Activated CD8-positive, alpha-beta T cell treated with anti-CD3 and anti-CD28 coated beads, Interleukin-2, amount 10 ng/mL, durations not matched to agents 7 days and 5 days (primary cell): ENCODE measurements around the gene ZBTB40. TPM values are rescaled to one million over a fixed set of nuclear protein-coding genes. Genes with fewer than 3 reads are reported as not detected.

Experiments used
- ATAC-seq: fragments of 150-1000 bp; cut with Tn5 transposase; one replicate; pipeline ENCODE4 v1.10.0; 2021; ENCODE audit warnings: moderate library complexity
- CTCF ChIA-PET: fragments of 350-600 bp; sonication (Branson Sonifier 250); formaldehyde crosslinking; loops from one replicate; lab custom pipeline; 2021; ENCODE audit warnings: antibody characterized with exemption; lab: Charles Lee
- POLR2A ChIA-PET: fragments of 350-600 bp; sonication (Branson Sonifier 250); formaldehyde crosslinking; loops from one replicate; lab custom pipeline; 2021; ENCODE audit warnings: antibody characterized with exemption; lab: Charles Lee
- DNase-seq: peaks from one replicate; pipeline ENCODE4 v3.0.0-alpha.2; 2020
- H3K27ac Mint-ChIP-seq: one replicate; pipeline ENCODE4 v1.8.0; 2021; ENCODE audit warnings: mild to moderate bottlenecking, mixed read lengths
- H3K27me3 Mint-ChIP-seq: one replicate; pipeline ENCODE4 v1.8.0; 2021; ENCODE audit warnings: low read depth, mixed read lengths
- H3K36me3 Mint-ChIP-seq: one replicate; pipeline ENCODE4 v1.8.0; 2021; ENCODE audit warnings: low read depth, mixed read lengths
- H3K4me1 Mint-ChIP-seq: one replicate; pipeline ENCODE4 v1.8.0; 2021; ENCODE audit warnings: low read depth, mixed read lengths
- H3K4me3 Mint-ChIP-seq: one replicate; pipeline ENCODE4 v1.8.0; 2021; ENCODE audit warnings: mild to moderate bottlenecking, mixed read lengths
- H3K9me3 Mint-ChIP-seq: one replicate; pipeline ENCODE4 v1.8.0; 2022; ENCODE audit warnings: mixed read lengths; ENCODE audit not compliant: insufficient read depth
- total RNA-seq, 2 experiments: library from RNA; stranded (reverse); gene quantifications; one replicate each; pipeline ENCODE4 v1.2.3, GENCODE V29; 2021

Gene ZBTB40
- total RNA-seq, 2 experiments from 2014 or later, result 14.8 TPM

DNA sequence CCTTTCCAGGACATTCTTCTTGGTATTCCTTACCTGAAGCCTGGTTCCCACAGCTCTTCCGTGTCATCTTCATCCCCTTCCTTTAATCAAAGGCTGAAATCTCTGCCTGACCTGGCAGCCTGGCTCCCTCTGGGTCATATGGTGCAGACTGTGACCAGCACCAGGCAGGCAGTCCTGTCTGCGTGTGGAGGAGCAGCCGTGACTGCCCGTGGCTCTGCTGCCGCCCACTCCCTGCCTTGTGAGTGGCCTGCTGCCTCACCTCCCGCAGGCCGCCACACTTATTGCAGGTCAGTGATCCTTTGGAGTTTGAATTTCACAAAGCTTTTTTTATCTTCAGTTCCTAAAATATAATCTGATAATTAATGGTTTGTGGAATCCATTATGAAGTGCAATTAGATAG, 75.5 kb downstream of the ZBTB40 start:
- H3K27me3 Mint-ChIP-seq, result no peaks in the 10 kb centered on the region
- CTCF ChIA-PET, result interaction anchor here (0.7 kb wide), 1 partner anchor 421 kb away, joined by 3 read pairs; no protein-coding TSS in a partner anchor
- no peaks in the 10 kb centered on the region for H3K4me1 Mint-ChIP-seq

GRCh38 chr1:22527555-22528296, 76.1 kb downstream of the ZBTB40 start:
- POLR2A ChIA-PET, result no interaction called here

More for the DNA sequence above, 75.5 kb downstream of the ZBTB40 start:
- no peaks in the 10 kb centered on the region for H3K9me3 Mint-ChIP-seq
- H3K27ac Mint-ChIP-seq, result no peak overlapping the region
- ATAC-seq (no peak), DNase-seq (no peak)
- POLR2A ChIA-PET, result interaction anchor here (1.2 kb wide), 1 partner anchor 11 kb away, joined by 4 read pairs; no protein-coding TSS in a partner anchor
- H3K4me3 Mint-ChIP-seq, result no peak overlapping the region
- H3K36me3 Mint-ChIP-seq, result peaks cover 9% of the 10 kb centered on the region

GRCh38 chr1:22528451-22528850, 76.8 kb downstream of the ZBTB40 start:
- H3K9me3 Mint-ChIP-seq, result no peaks in the 10 kb centered on the region
- ATAC-seq, result no peak
- DNase-seq, result no peak
- no peak overlapping the region for H3K27ac Mint-ChIP-seq
- POLR2A ChIA-PET, result no interaction called here
- CTCF ChIA-PET, result no interaction called here
- no peaks in the 10 kb centered on the region for H3K4me1 Mint-ChIP-seq
- H3K36me3 Mint-ChIP-seq, result peaks cover 5% of the 10 kb centered on the region
- H3K4me3 Mint-ChIP-seq, result no peak overlapping the region
- no peaks in the 10 kb centered on the region for H3K27me3 Mint-ChIP-seq

More at GRCh38 chr1:22527555-22528296, 76.1 kb downstream of the ZBTB40 start:
- H3K27ac Mint-ChIP-seq, result no peak overlapping the region
- DNase-seq (no peak), ATAC-seq (no peak)
- no peaks in the 10 kb centered on the region for H3K4me1 Mint-ChIP-seq
- no peak overlapping the region for H3K4me3 Mint-ChIP-seq
- no peaks in the 10 kb centered on the region for H3K9me3 Mint-ChIP-seq
- CTCF ChIA-PET, result interaction anchor here (0.7 kb wide), 1 partner anchor 422 kb away, joined by 3 read pairs; no protein-coding TSS in a partner anchor
- no peaks in the 10 kb centered on the region for H3K27me3 Mint-ChIP-seq
- H3K36me3 Mint-ChIP-seq, result peaks cover 5% of the 10 kb centered on the region

DNA sequence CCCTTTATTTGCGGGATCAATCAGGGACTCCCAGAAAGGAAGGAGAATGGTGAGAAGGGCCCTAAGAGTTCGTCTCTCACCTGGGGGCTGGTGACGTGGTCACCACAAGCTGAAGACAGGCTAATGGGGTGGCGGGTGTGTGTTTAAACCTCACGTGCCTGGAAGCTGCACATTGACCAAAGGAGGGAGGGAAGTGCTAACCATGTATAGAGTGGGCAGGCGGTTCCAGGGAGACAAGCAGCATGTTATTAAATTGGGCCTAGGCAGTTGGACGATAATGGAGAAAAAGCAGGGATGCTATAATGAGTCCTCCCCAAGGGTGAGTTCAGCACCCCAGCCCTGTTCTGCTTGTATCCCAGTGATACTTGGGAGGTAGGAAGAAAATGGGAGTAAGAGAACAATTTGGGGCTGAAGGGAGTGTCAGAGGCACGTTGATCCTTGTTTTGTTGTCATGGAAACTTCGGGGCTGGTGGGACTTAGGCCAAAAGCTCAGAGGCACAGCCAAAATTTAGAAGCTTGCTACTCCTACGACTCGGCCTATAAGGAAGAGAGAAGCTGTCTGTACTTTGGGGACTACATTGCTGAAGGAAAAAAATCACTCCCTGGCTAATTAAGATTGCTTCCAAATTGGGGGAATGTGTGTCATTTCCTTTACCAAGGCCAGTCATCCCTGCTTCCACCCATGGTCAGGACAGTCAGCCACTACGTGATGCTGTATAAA, 78.4 kb downstream of the ZBTB40 start:
- no peak for ATAC-seq
- ChIA-PET CTCF (no interaction called here), POLR2A (no interaction called here)
- Mint-ChIP-seq H3K9me3 (no peaks in the 10 kb centered on the region), H3K36me3 (no peaks in the 10 kb centered on the region), H3K27ac (no peak overlapping the region), H3K4me1 (no peaks in the 10 kb centered on the region), H3K4me3 (no peak overlapping the region), H3K27me3 (no peaks in the 10 kb centered on the region)
- no peak for DNase-seq

DNA sequence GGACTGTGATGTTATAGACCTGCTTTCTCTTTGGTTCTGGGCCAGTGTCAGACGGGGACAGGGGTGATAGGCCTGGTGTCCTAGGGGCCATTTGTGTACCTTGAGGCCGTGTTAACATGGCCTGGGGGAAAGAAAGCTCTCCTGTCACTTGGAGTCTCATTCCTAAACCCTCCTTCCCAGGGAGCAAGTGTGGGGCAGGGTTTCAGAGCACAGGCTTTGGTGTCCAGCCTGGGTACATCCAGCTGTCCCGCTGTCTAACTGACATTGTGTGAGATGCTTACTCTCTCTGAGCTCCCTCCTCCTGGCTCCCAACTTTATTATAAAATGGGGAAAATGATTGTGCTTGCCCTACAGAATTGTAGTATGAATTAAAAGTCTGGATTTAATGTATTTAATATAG, 79.1 kb downstream of the ZBTB40 start:
- Mint-ChIP-seq H3K4me3 (no peak overlapping the region), H3K27ac (no peak overlapping the region), H3K36me3 (no peaks in the 10 kb centered on the region), H3K27me3 (no peaks in the 10 kb centered on the region), H3K9me3 (no peaks in the 10 kb centered on the region), H3K4me1 (no peaks in the 10 kb centered on the region)
- ATAC-seq (no peak), DNase-seq (no peak)
- ChIA-PET POLR2A (no interaction called here), CTCF (no interaction called here)

DNA sequence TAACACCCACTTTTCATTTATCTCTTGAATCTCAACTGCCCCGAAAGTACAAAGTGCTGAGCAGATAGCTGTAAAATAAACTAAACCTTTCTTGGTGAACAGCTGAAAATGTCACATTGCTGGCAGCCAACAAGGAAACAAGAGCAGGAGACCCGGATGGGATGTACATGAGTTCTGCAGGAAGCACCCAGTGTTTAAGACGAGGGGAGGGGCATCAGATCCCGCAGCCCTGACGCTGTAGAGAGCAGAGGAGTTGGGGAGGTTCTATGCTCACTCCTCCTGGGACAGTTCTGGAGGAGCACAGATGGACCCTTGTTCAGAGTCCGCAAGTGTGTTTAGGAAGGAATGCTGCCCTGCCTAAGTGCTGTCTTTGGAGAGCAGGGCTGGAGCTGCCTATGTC, 79.6 kb downstream of the ZBTB40 start:
- Mint-ChIP-seq H3K9me3 (no peaks in the 10 kb centered on the region), H3K4me1 (no peaks in the 10 kb centered on the region), H3K4me3 (no peak overlapping the region), H3K27me3 (no peaks in the 10 kb centered on the region), H3K36me3 (no peaks in the 10 kb centered on the region), H3K27ac (no peak overlapping the region)
- ATAC-seq, result no peak
- ChIA-PET CTCF (no interaction called here), POLR2A (no interaction called here)
- DNase-seq, result no peak

- H3K9me3 Mint-ChIP-seq, result no peaks in the 10 kb centered on the region
- no peaks in the 10 kb centered on the region for H3K27me3 Mint-ChIP-seq
- H3K4me1 Mint-ChIP-seq, result peaks cover 5% of the 10 kb centered on the region
- no peak overlapping the region for H3K4me3 Mint-ChIP-seq
- ChIA-PET POLR2A (no interaction called here), CTCF (no interaction called here)
- H3K27ac Mint-ChIP-seq, result no peak overlapping the region
- no peaks in the 10 kb centered on the region for H3K36me3 Mint-ChIP-seq
- ATAC-seq (no peak), DNase-seq (no peak)
These were observed 81.7 kb downstream of the ZBTB40 start for GRCh38 chr1:22533244-22533895.

- ChIA-PET POLR2A (no interaction called here), CTCF (no interaction called here)
- Mint-ChIP-seq H3K9me3 (no peaks in the 10 kb centered on the region), H3K27me3 (no peaks in the 10 kb centered on the region), H3K27ac (no peak overlapping the region), H3K36me3 (no peaks in the 10 kb centered on the region), H3K4me1 (peaks cover 19% of the 10 kb centered on the region), H3K4me3 (no peak overlapping the region)
- ATAC-seq (no peak), DNase-seq (no peak)
These were observed 83.3 kb downstream of the ZBTB40 start for GRCh38 chr1:22534951-22535350.

DNA sequence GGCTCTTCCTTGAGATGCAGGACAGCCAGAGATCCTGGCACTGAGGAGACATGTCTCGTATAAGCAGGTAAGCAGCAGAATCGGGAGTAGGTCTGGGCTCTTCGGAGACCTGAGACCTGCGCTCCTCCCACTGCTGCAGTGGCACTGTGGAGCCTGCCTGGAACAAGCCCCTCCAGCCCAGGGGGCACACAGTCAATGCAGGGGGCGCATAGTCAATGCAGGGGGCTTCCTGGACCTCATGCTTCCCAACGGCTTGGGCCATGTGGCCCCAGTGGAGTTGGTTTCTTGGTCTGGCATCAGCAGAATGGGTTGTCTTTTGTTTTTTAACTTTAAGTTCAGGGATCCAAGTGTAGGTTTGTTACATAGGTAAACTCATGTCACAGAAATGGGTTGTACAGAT, 83.7 kb downstream of the ZBTB40 start:
- no peak for DNase-seq

GRCh38 chr1:22536506-22536905, 84.9 kb downstream of the ZBTB40 start:
- peaks cover 22% of the 10 kb centered on the region for H3K4me1 Mint-ChIP-seq
- ATAC-seq (no peak), DNase-seq (no peak)
- ChIA-PET CTCF (no interaction called here), POLR2A (no interaction called here)
- no peaks in the 10 kb centered on the region for H3K9me3 Mint-ChIP-seq
- H3K4me3 Mint-ChIP-seq, result no peak overlapping the region
- H3K27ac Mint-ChIP-seq, result no peak overlapping the region
- no peaks in the 10 kb centered on the region for H3K36me3 Mint-ChIP-seq
- no peaks in the 10 kb centered on the region for H3K27me3 Mint-ChIP-seq

More for the DNA sequence above, 83.7 kb downstream of the ZBTB40 start:
- ChIA-PET POLR2A (no interaction called here), CTCF (no interaction called here)
- H3K4me3 Mint-ChIP-seq, result no peak overlapping the region
- H3K4me1 Mint-ChIP-seq, result peaks cover 22% of the 10 kb centered on the region
- no peak overlapping the region for H3K27ac Mint-ChIP-seq
- H3K27me3 Mint-ChIP-seq, result no peaks in the 10 kb centered on the region
- no peaks in the 10 kb centered on the region for H3K36me3 Mint-ChIP-seq
- no peaks in the 10 kb centered on the region for H3K9me3 Mint-ChIP-seq
- no peak for ATAC-seq

- ChIA-PET CTCF (no interaction called here), POLR2A (interaction anchor here (1.5 kb wide), 1 partner anchor 11 kb away, joined by 4 read pairs; no protein-coding TSS in a partner anchor)
- H3K27ac Mint-ChIP-seq, result no peak overlapping the region
- no peak overlapping the region for H3K4me3 Mint-ChIP-seq
- no peaks in the 10 kb centered on the region for H3K36me3 Mint-ChIP-seq
- H3K9me3 Mint-ChIP-seq, result no peaks in the 10 kb centered on the region
- peaks cover 22% of the 10 kb centered on the region for H3K4me1 Mint-ChIP-seq
- H3K27me3 Mint-ChIP-seq, result no peaks in the 10 kb centered on the region
- ATAC-seq (no peak), DNase-seq (no peak)
These were observed 85.9 kb downstream of the ZBTB40 start for GRCh38 chr1:22537441-22538139.
